Measurements from ENCODE around the gene CALCR.

CALCR gene

DNA sequence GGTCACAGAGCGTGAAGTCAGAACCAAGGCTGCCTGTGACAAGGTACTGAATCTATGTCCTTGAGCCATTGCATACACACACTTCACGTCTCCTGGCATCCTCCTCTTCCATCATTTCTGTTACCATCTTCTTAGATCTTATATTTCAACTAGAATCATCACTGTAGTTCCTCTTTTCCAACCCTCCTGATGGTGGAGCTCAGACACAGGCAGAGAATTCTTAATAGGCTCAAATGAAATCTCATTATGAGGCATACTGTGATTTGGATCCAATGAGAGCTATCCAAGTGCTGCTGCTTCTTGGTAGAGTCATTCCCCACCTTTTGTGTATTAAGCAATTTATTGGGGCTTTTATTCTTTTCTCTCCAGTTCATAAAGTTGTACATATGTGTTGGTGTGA, 113.2 kb downstream of the CALCR start:
- in situ Hi-C loops (cut with MboI; ENCODE audit: low sequenced_read_pairs), result no loop called here
- peak in 1 of 2 experiments; percentile 23 for DNase-seq (ENCODE audit: low spot score in 2 of 2)
- Histone ChIP-seq H3K36me3 (replicated peaks) (no peaks in the 10 kb centered on the region), H3K27me3 (ENCODE audit: low read depth) (no peaks in the 10 kb centered on the region), H3K4me1 (no peaks in the 10 kb centered on the region), H3K9me3 (no peaks in the 10 kb centered on the region), H3K4me3 (no peak overlapping the region)

DNA sequence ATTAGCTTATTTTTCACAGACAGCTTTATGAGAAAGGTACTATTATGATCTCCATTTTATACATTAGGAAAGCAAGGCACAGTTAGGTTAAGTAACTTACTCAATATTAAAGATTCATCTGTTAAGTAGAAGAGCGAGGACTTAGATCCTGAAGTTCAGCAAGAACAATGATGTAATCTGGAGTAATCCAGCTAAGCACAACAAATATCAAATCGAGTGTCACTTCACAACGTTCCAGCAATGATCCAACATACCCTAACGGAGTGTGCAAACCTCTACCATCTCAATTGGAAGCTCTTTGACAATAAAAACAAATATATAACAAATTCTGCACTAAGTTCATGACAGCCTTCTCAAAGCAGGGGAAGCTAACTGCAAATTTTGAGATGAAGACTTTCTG, 121.3 kb downstream of the CALCR start:
- no peaks in the 10 kb centered on the region for H3K36me3 ChIP-seq (replicated peaks)
- no peaks in the 10 kb centered on the region for H3K4me1 ChIP-seq
- in situ Hi-C loops (cut with MboI; ENCODE audit: low sequenced_read_pairs), result no loop called here
- DNase-seq (ENCODE audit: low spot score in 2 of 2), result no peak
- no peaks in the 10 kb centered on the region for H3K9me3 ChIP-seq
- no peak overlapping the region for H3K4me3 ChIP-seq
- H3K27me3 ChIP-seq (ENCODE audit: low read depth), result no peaks in the 10 kb centered on the region

DNA sequence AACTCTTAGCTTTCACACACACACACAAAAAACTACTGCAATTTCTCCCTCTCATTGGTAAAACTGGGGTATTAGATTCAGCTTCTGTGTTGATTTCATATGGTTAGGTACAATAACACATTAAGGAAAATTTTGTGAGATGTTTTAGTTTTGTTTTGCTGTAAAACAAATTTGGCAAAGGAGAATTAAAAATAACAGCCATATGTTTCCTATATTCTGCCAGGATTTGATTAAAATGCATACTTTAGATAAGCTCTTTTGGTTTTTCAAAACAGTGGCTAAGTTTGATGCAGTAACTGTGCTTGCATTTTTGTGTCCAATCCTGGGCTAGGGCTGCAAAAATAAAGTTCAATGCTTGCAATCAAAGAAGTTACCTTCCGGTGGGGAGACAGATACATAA, 126.3 kb downstream of the CALCR start:
- no peaks in the 10 kb centered on the region for H3K36me3 ChIP-seq (replicated peaks)
- no peak overlapping the region for H3K4me3 ChIP-seq
- H3K9me3 ChIP-seq, result no peaks in the 10 kb centered on the region
- no peak for DNase-seq (ENCODE audit: low spot score in 2 of 2)
- H3K27me3 ChIP-seq (ENCODE audit: low read depth), result no peaks in the 10 kb centered on the region
- H3K4me1 ChIP-seq, result peaks cover 12% of the 10 kb centered on the region
- in situ Hi-C loops (cut with MboI; ENCODE audit: low sequenced_read_pairs), result loop anchor here (25.0 kb wide), 1 partner anchor 89 kb away; no protein-coding TSS in a partner anchor

DNA sequence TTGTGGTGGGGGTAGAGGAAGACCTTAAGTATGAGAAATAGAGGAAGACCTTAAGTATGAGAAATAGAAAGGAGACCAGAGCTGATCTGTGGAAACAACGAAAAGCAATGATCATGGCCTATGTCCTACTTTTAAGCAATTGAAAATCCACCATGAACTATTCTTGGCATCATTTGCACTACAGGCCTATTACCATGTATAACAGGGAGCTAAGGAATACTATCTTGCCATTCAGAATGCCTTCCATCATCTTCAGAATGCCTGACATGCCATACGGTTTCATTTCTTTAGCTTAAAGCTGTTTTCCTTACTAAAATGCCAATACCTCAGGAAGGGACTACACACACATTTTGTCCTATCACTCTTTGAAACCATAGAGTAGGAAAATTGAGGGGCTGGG, 127.0 kb downstream of the CALCR start:
- H3K4me1 ChIP-seq, result peaks cover 12% of the 10 kb centered on the region
- H3K9me3 ChIP-seq, result no peaks in the 10 kb centered on the region
- in situ Hi-C loops (cut with MboI; ENCODE audit: low sequenced_read_pairs), result loop anchor here (25.0 kb wide), 1 partner anchor 90 kb away; no protein-coding TSS in a partner anchor
- H3K4me3 ChIP-seq, result no peak overlapping the region
- no peaks in the 10 kb centered on the region for H3K27me3 ChIP-seq (ENCODE audit: low read depth)
- H3K36me3 ChIP-seq (replicated peaks), result no peaks in the 10 kb centered on the region
- DNase-seq (ENCODE audit: low spot score in 2 of 2), result no peak

DNA sequence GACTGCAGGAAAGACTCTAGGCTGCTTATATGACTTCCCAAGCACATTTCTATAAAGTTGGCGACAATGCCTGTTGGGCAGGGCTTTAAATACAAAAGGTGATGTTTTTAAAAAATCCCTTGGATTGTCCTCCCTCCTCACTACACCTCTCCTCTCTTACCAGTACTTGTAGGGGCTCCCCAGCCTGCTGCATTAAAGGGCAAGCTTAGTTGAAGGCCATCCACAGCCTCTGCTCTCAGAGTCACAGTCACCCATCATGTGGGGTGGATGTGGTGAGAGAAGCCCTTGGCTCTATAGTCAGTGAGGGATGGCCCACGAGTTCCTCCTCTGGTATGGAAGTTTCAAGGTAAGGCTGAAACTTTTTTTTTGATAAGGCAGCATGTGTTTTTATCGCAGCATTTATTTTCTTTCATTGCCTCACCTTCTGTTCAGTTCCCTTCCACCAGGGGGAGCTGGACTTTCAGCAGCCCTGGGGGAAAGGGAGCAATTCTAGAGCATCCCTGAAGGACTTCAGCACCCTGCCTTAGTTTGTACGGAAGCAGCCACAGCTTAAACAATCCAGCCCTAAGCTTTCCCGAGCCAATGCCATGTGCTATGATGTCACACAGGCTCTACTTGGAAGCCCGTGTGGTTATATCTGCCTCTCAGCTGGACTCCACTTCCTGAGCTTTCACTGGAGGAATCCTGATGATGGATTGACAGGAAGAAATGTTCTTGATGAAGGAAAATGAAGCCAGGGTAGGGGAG, 131.9 kb downstream of the CALCR start:
- H3K4me3 ChIP-seq, result no peak overlapping the region
- in situ Hi-C loops (cut with MboI; ENCODE audit: low sequenced_read_pairs), result loop anchor here (25.0 kb wide), 1 partner anchor 95 kb away; no protein-coding TSS in a partner anchor
- peak; percentile 40 to 73 for DNase-seq (ENCODE audit: low spot score in 2 of 2)

DNA sequence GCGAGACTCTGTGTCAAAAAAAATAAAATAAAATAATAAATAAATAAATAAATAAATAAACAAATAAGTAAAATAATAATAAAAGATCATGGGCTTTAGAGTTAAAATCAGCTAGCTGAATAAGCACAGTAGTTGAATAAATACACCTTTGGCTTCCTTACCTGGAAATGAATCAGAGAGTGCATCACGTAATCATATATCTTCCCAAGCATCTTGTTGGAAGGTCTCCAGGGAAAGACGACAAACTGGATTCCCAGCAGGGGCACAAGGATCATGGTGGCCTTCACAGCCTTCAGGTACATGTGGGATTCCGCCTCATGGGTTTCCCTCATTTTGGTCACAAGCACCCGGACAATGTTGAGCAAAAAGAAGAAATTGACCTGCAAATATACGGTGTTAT, 138.7 kb downstream of the CALCR start:
- Histone ChIP-seq H3K27me3 (ENCODE audit: low read depth) (no peaks in the 10 kb centered on the region), H3K36me3 (replicated peaks) (no peaks in the 10 kb centered on the region), H3K4me1 (peaks cover 9% of the 10 kb centered on the region), H3K9me3 (no peaks in the 10 kb centered on the region), H3K4me3 (no peak overlapping the region)
- DNase-seq (ENCODE audit: low spot score in 2 of 2), result no peak
- in situ Hi-C loops (cut with MboI; ENCODE audit: low sequenced_read_pairs), result loop anchor here (25.0 kb wide), 1 partner anchor 102 kb away; no protein-coding TSS in a partner anchor

More for the DNA sequence above, 131.9 kb downstream of the CALCR start:
- H3K36me3 ChIP-seq (replicated peaks), result no peaks in the 10 kb centered on the region
- H3K27me3 ChIP-seq (ENCODE audit: low read depth), result no peaks in the 10 kb centered on the region
- peaks cover 21% of the 10 kb centered on the region for H3K4me1 ChIP-seq
- H3K9me3 ChIP-seq, result no peaks in the 10 kb centered on the region

DNA sequence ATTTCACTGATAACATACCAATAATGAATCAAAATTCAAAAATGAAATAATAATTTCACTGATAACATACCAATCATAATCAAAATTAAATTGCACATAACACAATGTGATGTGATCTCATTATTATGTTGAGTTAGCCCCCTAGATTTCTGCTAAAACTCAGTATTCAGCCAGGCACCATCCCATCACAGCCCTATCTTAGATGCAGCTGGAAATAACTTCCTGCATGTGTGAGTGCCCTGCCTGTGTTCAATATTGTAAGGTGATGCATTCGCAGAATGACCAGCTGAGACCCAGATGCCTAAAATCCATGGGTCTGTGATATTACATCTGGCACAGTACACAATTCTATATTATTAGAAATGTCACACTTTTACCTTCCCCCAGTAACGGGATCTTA, 142.4 kb downstream of the CALCR start:
- Histone ChIP-seq H3K36me3 (replicated peaks) (no peaks in the 10 kb centered on the region), H3K4me1 (no peaks in the 10 kb centered on the region), H3K27me3 (ENCODE audit: low read depth) (no peaks in the 10 kb centered on the region), H3K4me3 (no peak overlapping the region), H3K9me3 (no peaks in the 10 kb centered on the region)
- in situ Hi-C loops (cut with MboI; ENCODE audit: low sequenced_read_pairs), result loop anchor here (25.0 kb wide), 1 partner anchor 105 kb away; no protein-coding TSS in a partner anchor
- no peak for DNase-seq (ENCODE audit: low spot score in 2 of 2)

DNA sequence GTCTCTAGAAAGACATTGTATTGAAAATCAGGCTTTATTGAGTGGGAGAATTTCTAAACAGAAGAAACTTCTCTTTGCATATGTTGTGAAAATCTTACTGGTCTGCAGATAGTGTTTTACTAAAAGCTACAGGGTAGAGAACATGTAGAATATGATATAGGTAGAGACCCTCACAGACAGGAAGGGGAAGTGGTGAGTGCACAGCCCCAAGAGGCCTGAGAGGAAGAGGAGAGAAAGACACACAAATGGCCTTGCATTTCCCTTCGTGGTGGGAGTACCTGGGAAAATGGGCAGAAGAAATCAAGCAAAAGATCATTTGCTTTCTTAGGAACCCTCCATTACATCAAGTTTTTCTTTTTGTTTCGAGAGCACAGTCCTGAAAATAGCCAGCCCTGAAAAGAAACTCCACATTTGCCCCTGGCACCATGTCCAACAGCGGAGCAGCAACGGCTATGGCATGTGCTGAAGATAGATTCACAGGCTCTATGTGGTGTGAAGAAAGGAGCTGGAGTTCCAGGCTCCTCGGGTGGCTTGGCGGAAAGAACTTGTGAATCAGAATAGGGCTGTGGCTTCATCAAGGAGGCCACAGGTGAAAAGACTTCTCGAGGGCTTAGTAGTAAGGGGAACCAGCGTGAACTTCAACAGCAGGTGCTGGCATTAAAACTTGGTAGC, 143.5 kb downstream of the CALCR start:
- no peak overlapping the region for H3K4me3 ChIP-seq
- in situ Hi-C loops (cut with MboI; ENCODE audit: low sequenced_read_pairs), result loop anchor here (25.0 kb wide), 1 partner anchor 106 kb away; no protein-coding TSS in a partner anchor
- H3K4me1 ChIP-seq, result no peaks in the 10 kb centered on the region
- no peaks in the 10 kb centered on the region for H3K9me3 ChIP-seq
- no peaks in the 10 kb centered on the region for H3K27me3 ChIP-seq (ENCODE audit: low read depth)
- no peak for DNase-seq (ENCODE audit: low spot score in 2 of 2)
- no peaks in the 10 kb centered on the region for H3K36me3 ChIP-seq (replicated peaks)

DNA sequence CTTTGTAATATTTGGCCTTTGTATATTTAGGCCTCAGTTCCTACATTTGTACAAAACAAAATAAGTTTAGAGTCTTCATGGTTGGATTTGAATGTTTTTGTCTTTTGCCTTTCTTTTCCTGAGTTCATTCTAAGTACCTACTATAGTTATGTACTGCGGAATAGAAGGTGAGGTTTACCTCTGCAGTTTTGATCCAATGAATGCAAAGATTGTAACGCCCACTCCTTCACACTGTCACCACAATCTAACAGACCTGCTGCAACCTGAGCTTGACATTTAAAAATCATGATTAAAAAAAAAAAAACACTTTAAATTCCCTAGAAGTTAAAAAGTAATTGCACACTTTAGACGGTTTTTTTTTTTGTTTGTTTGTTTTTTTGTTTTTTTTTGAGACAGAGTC, 145.0 kb downstream of the CALCR start:
- no peaks in the 10 kb centered on the region for H3K9me3 ChIP-seq
- no peak overlapping the region for H3K4me3 ChIP-seq
- no peaks in the 10 kb centered on the region for H3K36me3 ChIP-seq (replicated peaks)
- H3K4me1 ChIP-seq, result no peaks in the 10 kb centered on the region
- H3K27me3 ChIP-seq (ENCODE audit: low read depth), result no peaks in the 10 kb centered on the region
- in situ Hi-C loops (cut with MboI; ENCODE audit: low sequenced_read_pairs), result loop anchor here (25.0 kb wide), 1 partner anchor 108 kb away; no protein-coding TSS in a partner anchor
- no peak for DNase-seq (ENCODE audit: low spot score in 2 of 2)

DNA sequence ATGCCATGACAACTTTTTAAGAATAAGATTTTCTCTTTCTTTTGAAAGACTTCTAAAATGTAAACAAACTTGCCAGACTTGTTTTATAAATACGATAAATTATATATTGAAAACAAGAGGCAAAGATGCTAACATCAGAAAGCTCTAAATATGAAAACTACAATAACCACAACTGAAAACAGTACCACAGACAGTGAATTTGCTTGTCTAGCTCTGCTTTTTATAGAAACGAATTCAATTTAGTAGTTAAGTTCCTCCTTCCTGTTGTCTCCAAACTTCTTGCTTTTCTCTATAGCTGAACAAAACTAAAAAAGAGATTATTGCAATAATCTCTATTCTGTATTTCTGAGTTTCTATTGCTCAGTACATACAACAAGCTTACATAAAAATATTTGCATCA, 147.4 kb downstream of the CALCR start:
- H3K4me3 ChIP-seq, result no peak overlapping the region
- H3K9me3 ChIP-seq, result no peaks in the 10 kb centered on the region
- in situ Hi-C loops (cut with MboI; ENCODE audit: low sequenced_read_pairs), result loop anchor here (25.0 kb wide), 1 partner anchor 110 kb away; no protein-coding TSS in a partner anchor

DNA sequence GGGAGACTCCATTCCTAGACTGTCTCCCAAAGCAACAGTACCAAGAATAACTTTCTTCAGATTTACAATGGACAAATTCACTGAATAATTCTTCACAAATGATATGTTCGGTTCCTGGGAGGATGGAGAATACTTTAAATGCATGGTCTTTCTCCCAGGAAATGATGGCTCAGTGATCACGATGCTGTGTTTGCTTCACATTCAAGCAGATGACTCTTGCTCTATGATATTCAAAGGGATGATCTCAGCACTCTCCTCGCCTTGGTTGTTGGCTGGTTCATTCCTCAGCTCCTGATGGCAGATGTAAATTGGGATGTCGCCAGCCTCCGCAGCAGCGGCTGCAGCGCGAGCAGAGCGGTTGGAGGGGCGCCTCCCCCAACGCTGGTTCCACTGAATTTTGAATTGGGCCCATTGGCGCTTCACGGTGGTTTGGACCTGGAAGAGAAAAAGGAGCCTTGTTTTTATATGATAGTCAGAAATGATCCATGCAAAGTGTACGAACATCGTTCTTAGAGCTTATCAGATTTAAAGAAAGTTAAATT, 148.3 kb downstream of the CALCR start:
- H3K27me3 ChIP-seq (ENCODE audit: low read depth), result no peaks in the 10 kb centered on the region
- in situ Hi-C loops (cut with MboI; ENCODE audit: low sequenced_read_pairs), result loop anchor here (25.0 kb wide), 1 partner anchor 111 kb away; no protein-coding TSS in a partner anchor
- H3K4me1 ChIP-seq, result no peaks in the 10 kb centered on the region
- H3K4me3 ChIP-seq, result no peak overlapping the region
- no peak for DNase-seq (ENCODE audit: low spot score in 2 of 2)
- no peaks in the 10 kb centered on the region for H3K9me3 ChIP-seq
- H3K36me3 ChIP-seq (replicated peaks), result no peaks in the 10 kb centered on the region

More for the DNA sequence above, 147.4 kb downstream of the CALCR start:
- no peaks in the 10 kb centered on the region for H3K27me3 ChIP-seq (ENCODE audit: low read depth)
- no peaks in the 10 kb centered on the region for H3K36me3 ChIP-seq (replicated peaks)
- H3K4me1 ChIP-seq, result no peaks in the 10 kb centered on the region
- no peak for DNase-seq (ENCODE audit: low spot score in 2 of 2)

DNA sequence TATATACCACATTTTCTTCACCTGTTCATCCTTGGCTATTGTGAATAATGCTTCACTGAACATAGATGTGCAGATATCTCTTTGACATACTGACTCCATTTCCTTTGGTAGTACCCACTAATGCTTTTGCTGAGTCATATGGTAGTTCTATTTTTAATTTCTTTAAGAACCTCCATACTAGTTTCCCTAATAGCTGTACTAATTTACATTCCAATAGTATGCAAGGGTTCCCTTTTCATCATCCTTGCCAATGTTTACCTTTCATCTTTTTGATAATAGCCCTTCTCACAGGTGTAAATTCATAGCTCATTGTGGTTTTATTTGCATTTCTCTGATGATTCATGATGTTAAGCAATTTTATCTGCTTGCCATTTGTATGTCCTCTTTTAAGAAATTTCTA, 159.9 kb downstream of the CALCR start:
- no peaks in the 10 kb centered on the region for H3K36me3 ChIP-seq (replicated peaks)
- in situ Hi-C loops (cut with MboI; ENCODE audit: low sequenced_read_pairs), result no loop called here
- H3K27me3 ChIP-seq (ENCODE audit: low read depth), result no peaks in the 10 kb centered on the region
- no peaks in the 10 kb centered on the region for H3K9me3 ChIP-seq
- DNase-seq (ENCODE audit: low spot score in 2 of 2), result peak in 1 of 2 experiments; percentile 92
- peaks cover 16% of the 10 kb centered on the region for H3K4me1 ChIP-seq
- H3K4me3 ChIP-seq, result no peak overlapping the region

DNA sequence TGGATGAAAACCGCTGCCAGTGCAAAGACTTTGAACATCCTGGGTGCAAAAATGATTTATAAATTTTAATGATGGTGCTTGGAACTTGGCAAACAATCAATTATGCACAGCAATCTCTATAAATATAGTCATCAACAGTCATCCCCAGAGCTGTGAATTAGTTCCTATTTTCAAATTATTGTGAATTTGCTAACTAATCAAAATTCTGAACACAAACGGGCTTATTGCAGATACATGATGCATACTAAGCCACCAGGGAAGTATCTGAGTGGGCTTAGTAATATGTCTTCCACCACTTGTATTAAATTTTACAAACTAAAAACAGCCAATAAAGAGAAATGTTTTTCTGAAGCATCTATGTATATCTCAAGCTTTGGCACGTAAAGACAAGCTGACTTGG, 165.2 kb downstream of the CALCR start:
- in situ Hi-C loops (cut with MboI; ENCODE audit: low sequenced_read_pairs), result no loop called here
- no peaks in the 10 kb centered on the region; the same call in 1 of the 2 replicates for H3K9me3 ChIP-seq
- H3K4me1 ChIP-seq, result peaks cover 4% of the 10 kb centered on the region
- no peak overlapping the region for H3K4me3 ChIP-seq
- no peaks in the 10 kb centered on the region for H3K27me3 ChIP-seq (ENCODE audit: low read depth)
- no peak for DNase-seq (ENCODE audit: low spot score in 2 of 2)
- no peaks in the 10 kb centered on the region for H3K36me3 ChIP-seq (replicated peaks)

DNA sequence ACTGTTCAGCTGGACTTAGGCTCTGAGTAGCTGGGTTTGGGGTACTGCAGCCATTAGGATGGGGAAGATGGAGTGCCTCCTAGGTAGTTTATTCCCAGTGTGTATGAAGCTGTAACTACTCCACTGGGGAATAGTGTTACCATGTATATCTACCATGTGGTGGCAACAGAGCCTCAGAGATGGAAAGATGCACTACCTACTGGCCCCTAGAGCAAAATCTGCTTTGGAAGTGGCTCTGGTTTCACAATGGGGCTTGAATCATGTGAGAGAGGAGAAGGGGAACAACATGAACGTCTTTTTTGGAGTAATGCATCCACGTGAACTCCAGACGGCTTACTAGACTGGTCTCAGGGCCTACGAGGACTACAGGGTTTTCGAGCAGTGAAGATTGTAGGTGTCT, 167.3 kb downstream of the CALCR start:
- in situ Hi-C loops (cut with MboI; ENCODE audit: low sequenced_read_pairs), result no loop called here
- Histone ChIP-seq H3K9me3 (no peaks in the 10 kb centered on the region; the same call in 1 of the 2 replicates), H3K4me1 (no peaks in the 10 kb centered on the region), H3K36me3 (replicated peaks) (no peaks in the 10 kb centered on the region), H3K27me3 (ENCODE audit: low read depth) (no peaks in the 10 kb centered on the region), H3K4me3 (no peak overlapping the region)
- no peak for DNase-seq (ENCODE audit: low spot score in 2 of 2)

Data from HAP-1 (cell line).